Nephron (organoid): ENCODE data around the gene MYOCD.

Experiments
- H3K27ac Mint-ChIP-seq, 3 experiments: 2 replicates each; pipeline ENCODE4 v1.8.0; 2020; ENCODE audit warnings: mixed read lengths in 3 of 3, mild to moderate bottlenecking in 2 of 3, moderate library complexity in 1 of 3
- H3K27me3 Mint-ChIP-seq: 2 replicates; pipeline ENCODE4 v1.8.0; 2021; ENCODE audit warnings: low read depth, mild to moderate bottlenecking, moderate library complexity, mixed read lengths
- H3K36me3 Mint-ChIP-seq: 2 replicates; pipeline ENCODE4 v1.8.0; 2020; ENCODE audit warnings: low read depth, mixed read lengths
- H3K4me1 Mint-ChIP-seq: 2 replicates; pipeline ENCODE4 v1.8.0; 2020; ENCODE audit warnings: mixed read lengths
- H3K4me3 Mint-ChIP-seq, 3 experiments: 2 replicates each; pipeline ENCODE4 v1.8.0; 2020; ENCODE audit warnings: mild to moderate bottlenecking in 3 of 3, mixed read lengths in 3 of 3, moderate library complexity in 2 of 3
- H3K9me3 Mint-ChIP-seq: 2 replicates; pipeline ENCODE4 v1.8.0; 2020; ENCODE audit warnings: mixed read lengths
- TF ChIP-seq, protein P1 (sequence below), 3 experiments: fragments of 200-600 bp; sonication (generic); IDR thresholded peaks; one replicate each; pipeline ENCODE4 v1.5.0; 2021; ENCODE audit warnings: antibody characterized with exemption in 3 of 3; ENCODE audit not compliant: unreplicated experiment in 3 of 3

The MYOCD gene

DNA sequence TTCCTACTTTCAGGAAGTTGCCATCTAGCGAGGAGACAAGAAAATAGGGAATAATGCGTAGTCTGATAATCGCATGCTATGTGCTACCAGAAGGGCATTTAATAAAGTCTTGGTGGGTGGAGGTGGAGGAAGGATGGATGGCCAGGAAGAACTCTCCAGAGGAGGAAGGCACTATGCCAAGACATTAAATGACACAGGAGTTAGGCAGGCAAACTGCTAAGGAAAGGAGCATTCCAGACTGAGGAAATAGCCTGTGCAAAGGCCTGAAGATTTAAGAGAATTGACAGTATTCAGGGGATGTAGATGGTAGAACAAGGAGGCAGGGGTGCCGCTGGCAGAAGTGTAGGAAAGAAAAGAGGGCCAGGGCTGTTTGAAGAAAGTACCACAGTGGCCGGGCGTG lies 104.3 kb downstream of the MYOCD start:
- H3K36me3 Mint-ChIP-seq, result no peaks in the 10 kb centered on the region
- no peak overlapping the region for H3K4me3 Mint-ChIP-seq
- TF ChIP-seq, protein P1, sequence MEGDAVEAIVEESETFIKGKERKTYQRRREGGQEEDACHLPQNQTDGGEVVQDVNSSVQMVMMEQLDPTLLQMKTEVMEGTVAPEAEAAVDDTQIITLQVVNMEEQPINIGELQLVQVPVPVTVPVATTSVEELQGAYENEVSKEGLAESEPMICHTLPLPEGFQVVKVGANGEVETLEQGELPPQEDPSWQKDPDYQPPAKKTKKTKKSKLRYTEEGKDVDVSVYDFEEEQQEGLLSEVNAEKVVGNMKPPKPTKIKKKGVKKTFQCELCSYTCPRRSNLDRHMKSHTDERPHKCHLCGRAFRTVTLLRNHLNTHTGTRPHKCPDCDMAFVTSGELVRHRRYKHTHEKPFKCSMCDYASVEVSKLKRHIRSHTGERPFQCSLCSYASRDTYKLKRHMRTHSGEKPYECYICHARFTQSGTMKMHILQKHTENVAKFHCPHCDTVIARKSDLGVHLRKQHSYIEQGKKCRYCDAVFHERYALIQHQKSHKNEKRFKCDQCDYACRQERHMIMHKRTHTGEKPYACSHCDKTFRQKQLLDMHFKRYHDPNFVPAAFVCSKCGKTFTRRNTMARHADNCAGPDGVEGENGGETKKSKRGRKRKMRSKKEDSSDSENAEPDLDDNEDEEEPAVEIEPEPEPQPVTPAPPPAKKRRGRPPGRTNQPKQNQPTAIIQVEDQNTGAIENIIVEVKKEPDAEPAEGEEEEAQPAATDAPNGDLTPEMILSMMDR (IDR thresholded peaks at IDR 0.05; ENCODE audit: unreplicated experiment in 3 of 3), result no peak
- no peaks in the 10 kb centered on the region for H3K9me3 Mint-ChIP-seq
- no peak overlapping the region for H3K27ac Mint-ChIP-seq
- no peaks in the 10 kb centered on the region for H3K4me1 Mint-ChIP-seq
- no peaks in the 10 kb centered on the region for H3K27me3 Mint-ChIP-seq

DNA sequence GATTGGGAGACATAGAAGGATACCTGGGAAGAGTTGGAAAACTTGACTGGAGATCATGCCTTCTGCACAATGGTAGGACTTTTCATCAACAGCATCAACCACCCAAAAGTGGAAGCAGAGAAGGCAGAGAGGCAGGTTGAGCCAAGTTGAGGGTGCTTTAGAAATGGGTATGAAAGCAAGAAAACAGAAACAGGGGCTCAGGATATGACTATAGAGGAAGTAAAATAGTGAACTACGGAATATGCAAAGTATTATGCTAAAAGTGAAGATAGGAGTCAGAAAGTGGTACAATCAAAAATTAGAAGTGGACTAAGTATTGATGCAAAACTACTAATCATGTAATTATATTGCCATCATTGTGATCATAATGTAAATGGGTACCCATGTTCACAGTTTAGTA lies 107.5 kb downstream of the MYOCD start:
- Mint-ChIP-seq H3K9me3 (no peaks in the 10 kb centered on the region), H3K36me3 (no peaks in the 10 kb centered on the region), H3K27ac (no peak overlapping the region), H3K4me1 (no peaks in the 10 kb centered on the region), H3K4me3 (no peak overlapping the region), H3K27me3 (peaks cover 13% of the 10 kb centered on the region)
- TF ChIP-seq, protein P1 (IDR thresholded peaks at IDR 0.05; ENCODE audit: unreplicated experiment in 3 of 3), result no peak

DNA sequence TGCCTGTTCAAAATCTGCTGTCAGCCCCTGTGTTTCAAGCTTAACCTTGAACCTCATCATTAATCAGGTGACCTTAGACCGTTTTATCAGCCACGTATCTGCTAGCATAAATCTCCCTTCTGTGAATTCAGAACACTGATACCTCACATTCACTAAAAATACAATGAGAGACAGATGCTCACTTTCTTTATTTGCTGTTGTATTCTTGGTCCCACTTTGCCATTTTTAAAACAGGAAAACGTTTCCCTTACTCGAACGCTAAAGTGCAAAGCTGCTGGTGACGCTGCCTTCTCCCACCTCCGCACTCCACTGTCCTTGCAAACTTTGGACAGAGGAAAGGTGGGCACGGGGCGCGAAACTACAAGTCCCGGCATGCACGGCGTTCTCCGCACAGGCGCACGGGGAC lies 123.4 kb downstream of the MYOCD start:
- no peaks in the 10 kb centered on the region for H3K36me3 Mint-ChIP-seq
- no peak overlapping the region for H3K27ac Mint-ChIP-seq
- peaks cover 52% of the 10 kb centered on the region for H3K27me3 Mint-ChIP-seq
- no peaks in the 10 kb centered on the region for H3K4me1 Mint-ChIP-seq
- H3K9me3 Mint-ChIP-seq, result no peaks in the 10 kb centered on the region
- TF ChIP-seq, protein P1 (IDR thresholded peaks at IDR 0.05; ENCODE audit: unreplicated experiment in 3 of 3), result no peak
- H3K4me3 Mint-ChIP-seq, result peak overlapping the region; percentile 73 to 76 (median 74)

DNA sequence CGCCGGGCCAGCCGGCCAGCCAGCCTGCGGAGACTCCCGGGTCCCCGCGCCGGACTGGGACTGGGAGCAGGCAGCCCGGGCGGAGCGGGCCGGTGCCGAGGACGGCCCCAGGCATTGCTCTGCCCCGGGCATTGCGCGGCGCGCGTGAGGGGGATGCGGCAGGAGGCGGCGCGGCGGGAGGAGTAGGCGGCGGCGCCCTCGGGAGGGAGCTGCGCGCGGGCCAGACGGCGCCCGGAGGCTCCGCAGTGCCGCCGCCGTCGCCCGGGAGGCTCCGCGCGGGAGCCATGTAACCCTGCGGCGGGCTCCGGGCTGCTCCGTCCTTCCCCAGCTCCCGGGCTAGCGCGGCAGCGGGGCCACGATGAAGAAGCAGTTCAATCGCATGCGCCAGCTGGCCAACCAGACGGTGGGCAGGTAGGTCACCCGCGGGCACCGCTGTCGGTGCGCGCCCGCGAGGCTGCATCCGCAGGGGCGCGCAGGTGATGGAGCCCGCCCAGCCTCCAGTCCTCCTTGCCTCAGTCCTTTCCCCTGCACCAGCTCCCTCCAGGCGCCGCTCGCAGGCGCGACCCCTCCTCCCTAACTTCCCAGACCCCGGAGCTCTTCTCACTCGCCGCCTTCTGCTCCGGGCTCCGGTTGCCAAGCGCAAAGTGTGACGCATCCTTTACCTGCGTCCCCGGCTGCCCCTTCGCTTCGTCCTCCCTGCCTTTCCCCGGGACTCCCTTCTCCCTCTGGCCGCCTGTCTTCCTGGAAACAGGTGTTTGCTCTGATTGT lies 124.0 kb downstream of the MYOCD start, which contains the start of gene ARHGAP44:
ARHGAP44 (plus strand) TSS at position 18 of the 768 bp plus-strand sequence; CDS start at position 359, 341 bp downstream.
- TF ChIP-seq, protein P1 (IDR thresholded peaks at IDR 0.05; ENCODE audit: unreplicated experiment in 3 of 3), result no peak
- H3K9me3 Mint-ChIP-seq, result no peaks in the 10 kb centered on the region
- H3K27ac Mint-ChIP-seq, result peak within 1 kb of the TSS in 2 of 3 experiments; percentile 40 to 73
- H3K4me1 Mint-ChIP-seq, result no peaks in the 10 kb centered on the region
- H3K4me3 Mint-ChIP-seq, result peak within 1 kb of the TSS; percentile 91 to 96 (median 91)
- H3K27me3 Mint-ChIP-seq, result peaks cover 58% of the 10 kb centered on the region
- H3K36me3 Mint-ChIP-seq, result no peaks in the 10 kb centered on the region

DNA sequence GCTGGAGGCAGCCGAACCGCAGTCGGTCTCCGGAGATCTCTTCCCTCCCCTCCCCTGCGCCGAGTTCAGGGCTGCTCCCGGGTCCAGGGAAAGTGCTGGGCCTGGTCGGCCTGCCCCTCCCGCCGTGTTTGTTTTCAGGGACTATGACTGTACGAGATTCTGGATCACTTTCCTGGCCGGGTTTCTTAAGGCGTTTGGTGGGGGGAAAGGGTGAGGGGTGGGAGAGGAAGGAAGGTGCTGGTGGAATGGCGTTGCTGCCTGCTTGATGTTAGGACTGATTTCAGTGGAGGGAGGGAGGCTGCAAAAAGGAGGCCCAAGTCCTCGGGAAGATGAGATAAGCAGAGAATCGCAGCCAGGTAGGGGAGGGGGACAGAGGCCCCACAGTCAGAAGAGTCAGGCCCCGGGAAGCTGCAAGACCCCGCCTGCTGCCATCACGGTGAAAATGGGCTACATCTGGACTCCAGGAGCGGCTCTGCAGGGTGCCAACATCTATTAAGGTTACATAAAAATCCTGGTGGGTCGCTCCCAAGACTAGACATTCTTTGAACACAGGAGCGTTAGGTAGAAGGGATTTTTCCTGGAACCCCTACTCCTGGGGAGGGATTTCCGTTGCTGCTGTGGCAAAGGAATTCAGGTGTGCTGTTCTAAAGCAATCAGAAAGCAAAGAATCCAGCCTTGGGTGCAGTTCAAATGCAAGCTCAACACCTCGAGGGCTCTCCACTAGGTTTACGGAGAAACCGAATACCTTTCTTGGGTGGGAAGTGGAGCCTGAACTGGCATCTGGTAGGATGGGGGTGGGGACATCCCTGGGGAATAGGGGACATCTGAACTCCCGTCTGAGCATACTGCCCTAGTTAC lies 124.8 kb downstream of the MYOCD start:
- Mint-ChIP-seq H3K27me3 (peaks cover 62% of the 10 kb centered on the region), H3K36me3 (no peaks in the 10 kb centered on the region), H3K4me1 (no peaks in the 10 kb centered on the region), H3K4me3 (peak overlapping the region; percentile 91 to 96 (median 91)), H3K27ac (peak overlapping the region in 2 of 3 experiments; percentile 40 to 73), H3K9me3 (no peaks in the 10 kb centered on the region)
- TF ChIP-seq, protein P1 (IDR thresholded peaks at IDR 0.05; ENCODE audit: unreplicated experiment in 3 of 3), result no peak
